GM10248 (cell line): ENCODE measurements around the gene ARHGAP33.
A peak's percentile ranks its signal among the peaks of the same experiment; 100 is the strongest.

Experiments used
- CTCF ChIA-PET: fragments of 300-600 bp; sonication (Branson Sonifier 250); formaldehyde crosslinking; extraction: SDS; loops from one replicate; lab custom pipeline; 2021; ENCODE audit warnings: antibody characterized with exemption; lab: Yijun Ruan, JAX
- POLR2A ChIA-PET: fragments of 350-650 bp; sonication (Branson Sonifier 250); formaldehyde crosslinking; extraction: SDS; loops from one replicate; lab custom pipeline; 2020; ENCODE audit warnings: antibody characterized with exemption; lab: Yijun Ruan, JAX
- DNase-seq: peaks from one replicate; pipeline ENCODE4 v3.0.0; 2012; ENCODE audit errors: extremely low spot score
- TF ChIP-seq, protein P1 (sequence below): IDR thresholded peaks from 2 replicates; pipeline ENCODE4 v1.5.1; 2012; ENCODE audit warnings: mild to moderate bottlenecking, low read depth; ENCODE audit errors: extremely low read depth, missing control alignments, control extremely low read depth

Gene ARHGAP33

GRCh38 chr19:35748106-35749020 is 27.0 kb upstream of the ARHGAP33 start, which contains the start of gene LIN37:
Gene LIN37, plus strand, starts transcription at chr19:35748576. Its CDS starts 149 bp downstream, at chr19:35748725.
- POLR2A ChIA-PET: interaction anchor here (0.6 to 1.3 kb wide), 15 partner anchors 8 to 1339 kb away, joined by 3 to 13 read pairs (median 3); partner anchors contain the start of genes COX6B1, HSPB6 and KMT2B
- CTCF ChIA-PET: interaction anchor here (0.7 to 2.6 kb wide), 14 partner anchors 11 to 380 kb away, joined by 3 to 6 read pairs (median 4); partner anchors contain the start of gene ARHGAP33
- peak; percentile 93 for DNase-seq
- TF ChIP-seq, protein P1, sequence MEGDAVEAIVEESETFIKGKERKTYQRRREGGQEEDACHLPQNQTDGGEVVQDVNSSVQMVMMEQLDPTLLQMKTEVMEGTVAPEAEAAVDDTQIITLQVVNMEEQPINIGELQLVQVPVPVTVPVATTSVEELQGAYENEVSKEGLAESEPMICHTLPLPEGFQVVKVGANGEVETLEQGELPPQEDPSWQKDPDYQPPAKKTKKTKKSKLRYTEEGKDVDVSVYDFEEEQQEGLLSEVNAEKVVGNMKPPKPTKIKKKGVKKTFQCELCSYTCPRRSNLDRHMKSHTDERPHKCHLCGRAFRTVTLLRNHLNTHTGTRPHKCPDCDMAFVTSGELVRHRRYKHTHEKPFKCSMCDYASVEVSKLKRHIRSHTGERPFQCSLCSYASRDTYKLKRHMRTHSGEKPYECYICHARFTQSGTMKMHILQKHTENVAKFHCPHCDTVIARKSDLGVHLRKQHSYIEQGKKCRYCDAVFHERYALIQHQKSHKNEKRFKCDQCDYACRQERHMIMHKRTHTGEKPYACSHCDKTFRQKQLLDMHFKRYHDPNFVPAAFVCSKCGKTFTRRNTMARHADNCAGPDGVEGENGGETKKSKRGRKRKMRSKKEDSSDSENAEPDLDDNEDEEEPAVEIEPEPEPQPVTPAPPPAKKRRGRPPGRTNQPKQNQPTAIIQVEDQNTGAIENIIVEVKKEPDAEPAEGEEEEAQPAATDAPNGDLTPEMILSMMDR: no peak

DNA sequence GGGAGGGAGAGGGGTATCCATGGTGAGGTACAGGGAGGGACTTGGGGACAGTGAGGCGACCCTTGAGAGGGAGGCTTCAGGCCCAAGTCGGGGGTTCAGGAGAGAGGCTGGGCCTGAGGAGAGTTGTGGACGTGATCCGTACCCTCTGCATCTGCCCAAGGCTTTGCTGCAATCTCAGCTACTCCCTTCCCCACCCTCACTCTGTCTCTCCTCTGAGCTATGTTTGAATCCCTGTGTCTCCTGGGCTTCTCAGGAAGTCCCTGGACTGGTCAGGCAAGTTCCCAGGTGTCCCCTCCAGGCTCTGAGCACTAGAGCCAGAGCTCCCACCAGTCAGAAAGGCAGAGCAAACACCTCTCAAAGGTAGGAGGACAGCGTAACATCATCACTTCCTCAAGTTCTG is 25.2 kb upstream of the ARHGAP33 start:
- ChIA-PET POLR2A (interaction anchor here (0.7 kb wide), 1 partner anchor 13 kb away, joined by 5 read pairs; no protein-coding TSS in a partner anchor), CTCF (no interaction called here)
- no peak for DNase-seq
- TF ChIP-seq, protein P1: no peak

DNA sequence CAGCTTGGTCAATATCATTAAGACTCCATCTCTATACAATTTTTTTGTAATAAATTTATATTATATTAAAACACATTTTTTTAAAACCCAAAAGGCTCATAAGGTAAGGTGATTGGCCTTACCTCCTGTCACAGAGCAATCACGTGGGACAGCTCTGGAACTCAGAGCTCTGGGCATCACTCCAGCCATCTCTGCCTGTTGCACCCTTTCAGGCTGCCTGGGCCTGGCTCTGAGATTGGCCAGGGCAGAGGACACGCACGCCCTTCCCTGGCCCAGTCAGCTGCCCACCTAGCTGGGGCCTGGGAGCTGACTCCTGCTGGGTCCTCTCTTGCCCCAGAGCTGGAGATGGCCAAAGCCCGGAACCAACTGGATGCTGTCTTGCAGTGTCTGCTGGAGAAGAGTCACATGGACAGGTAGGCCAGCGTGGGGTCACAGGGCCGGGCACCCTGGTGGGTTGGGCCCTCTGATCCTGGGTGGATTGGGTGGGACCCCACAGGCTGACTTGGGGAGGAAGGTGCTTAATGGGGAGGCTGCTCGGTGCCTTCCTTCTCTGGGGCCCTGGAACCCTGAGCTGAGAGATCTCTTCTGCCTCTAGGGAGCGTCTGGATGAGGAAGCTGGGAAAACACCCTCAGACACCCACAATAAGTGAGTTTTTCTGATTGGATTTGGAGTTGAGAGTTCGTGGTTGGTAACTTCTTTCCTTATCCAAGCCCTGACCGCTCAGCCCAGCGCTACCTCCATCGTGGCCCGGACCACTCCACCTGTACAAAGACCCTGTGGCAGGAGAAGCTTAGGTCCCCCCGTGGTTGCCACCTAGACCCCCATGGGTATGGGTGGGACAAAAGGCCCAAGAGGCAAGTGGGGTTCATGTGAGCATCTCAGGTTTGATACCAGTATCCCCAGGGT is 23.3 kb upstream of the ARHGAP33 start:
- TF ChIP-seq, protein P1: no peak
- ChIA-PET POLR2A (no interaction called here), CTCF (interaction anchor here (0.8 to 1.8 kb wide), 3 partner anchors 11 to 179 kb away, joined by 3 to 4 read pairs (median 4); no protein-coding TSS in a partner anchor)
- DNase-seq: no peak

DNA sequence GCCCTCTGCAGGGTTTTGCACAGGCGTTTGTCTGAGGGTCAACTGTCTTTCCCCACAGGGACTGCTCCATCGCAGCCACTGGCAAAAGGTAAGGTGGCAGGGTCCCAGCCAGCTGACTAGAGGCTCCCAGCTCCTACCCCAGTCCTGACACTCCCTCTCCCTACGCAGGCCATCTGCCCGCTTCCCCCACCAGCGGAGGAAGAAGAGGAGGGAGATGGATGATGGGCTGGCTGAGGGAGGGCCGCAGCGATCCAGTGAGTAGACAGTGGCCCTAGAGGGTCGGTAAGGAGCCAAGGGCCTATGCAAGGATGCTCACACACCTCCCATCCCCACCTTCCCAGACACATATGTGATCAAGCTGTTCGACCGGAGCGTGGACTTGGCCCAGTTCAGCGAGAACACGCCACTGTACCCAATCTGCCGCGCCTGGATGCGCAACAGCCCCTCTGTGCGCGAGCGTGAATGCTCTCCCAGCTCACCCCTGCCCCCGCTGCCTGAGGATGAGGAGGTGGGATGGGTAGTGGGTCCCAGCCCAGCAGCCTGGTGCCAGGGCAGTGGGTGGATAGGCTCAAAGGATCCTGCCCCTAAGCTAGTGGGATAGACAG is 22.5 kb upstream of the ARHGAP33 start:
- TF ChIP-seq, protein P1: no peak
- no peak for DNase-seq
- CTCF ChIA-PET: interaction anchor here (0.8 to 1.8 kb wide), 3 partner anchors 12 to 178 kb away, joined by 3 to 4 read pairs (median 4); no protein-coding TSS in a partner anchor
- POLR2A ChIA-PET: interaction anchor here (0.6 kb wide), 1 partner anchor 39 kb away, joined by 3 read pairs; no protein-coding TSS in a partner anchor

DNA sequence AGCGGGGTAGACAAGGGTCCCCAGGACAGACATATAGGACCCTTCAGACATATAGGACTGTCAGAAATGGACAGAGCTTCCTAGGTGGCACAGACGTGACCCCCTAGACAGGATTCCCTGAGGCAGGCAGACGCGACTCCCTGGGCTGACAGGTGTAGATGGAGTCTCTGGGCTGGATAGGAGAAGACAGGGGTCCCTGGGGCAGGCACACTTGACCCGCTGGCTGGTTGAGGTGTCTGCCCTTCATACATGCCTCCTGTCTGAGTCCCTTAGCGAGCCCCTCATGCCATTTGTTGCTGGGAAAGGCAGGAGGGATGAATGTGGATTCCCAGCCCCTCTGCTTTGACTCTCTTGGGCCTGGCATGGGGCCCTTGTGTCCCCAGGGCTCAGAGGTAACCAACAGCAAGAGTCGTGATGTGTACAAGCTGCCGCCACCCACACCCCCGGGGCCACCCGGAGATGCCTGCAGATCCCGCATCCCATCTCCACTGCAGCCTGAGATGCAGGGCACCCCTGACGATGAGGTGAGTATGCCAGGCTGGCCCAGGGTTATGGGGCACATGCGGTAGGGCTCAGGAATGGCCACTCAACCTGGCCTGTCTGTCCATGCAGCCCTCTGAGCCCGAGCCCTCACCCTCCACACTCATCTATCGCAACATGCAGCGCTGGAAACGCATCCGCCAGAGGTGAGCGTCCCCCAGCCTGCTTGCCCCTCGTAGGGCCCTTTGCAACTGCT is 21.6 kb upstream of the ARHGAP33 start:
- POLR2A ChIA-PET: no interaction called here
- TF ChIP-seq, protein P1: no peak
- no peak for DNase-seq
- CTCF ChIA-PET: interaction anchor here (1.6 kb wide), 1 partner anchor 13 kb away, joined by 3 read pairs; no protein-coding TSS in a partner anchor
